ENCODE results near the gene KIAA0825. TPM values are rescaled to one million over a fixed set of nuclear protein-coding genes. Genes with fewer than 3 reads are reported as not detected.

KIAA0825 gene
- total RNA-seq, 6 experiments from 2014 or later = 1.3 to 2.8 (median 1.7) TPM

GRCh38 chr5:94335936-94336335 is 282.5 kb downstream of the KIAA0825 start:
- Mint-ChIP-seq H3K4me1 (ENCODE audit: low read depth) (no peaks in the 10 kb centered on the region), H3K4me3 (no peak overlapping the region), H3K9me3 (no peaks in the 10 kb centered on the region), H3K36me3 (ENCODE audit: low read depth) (no peaks in the 10 kb centered on the region), H3K27ac (no peak overlapping the region), H3K27me3 (ENCODE audit: insufficient read depth) (peaks cover under 1% of the 10 kb centered on the region; the same call in 1 of the 2 replicates)
- TF ChIP-seq, protein P1, sequence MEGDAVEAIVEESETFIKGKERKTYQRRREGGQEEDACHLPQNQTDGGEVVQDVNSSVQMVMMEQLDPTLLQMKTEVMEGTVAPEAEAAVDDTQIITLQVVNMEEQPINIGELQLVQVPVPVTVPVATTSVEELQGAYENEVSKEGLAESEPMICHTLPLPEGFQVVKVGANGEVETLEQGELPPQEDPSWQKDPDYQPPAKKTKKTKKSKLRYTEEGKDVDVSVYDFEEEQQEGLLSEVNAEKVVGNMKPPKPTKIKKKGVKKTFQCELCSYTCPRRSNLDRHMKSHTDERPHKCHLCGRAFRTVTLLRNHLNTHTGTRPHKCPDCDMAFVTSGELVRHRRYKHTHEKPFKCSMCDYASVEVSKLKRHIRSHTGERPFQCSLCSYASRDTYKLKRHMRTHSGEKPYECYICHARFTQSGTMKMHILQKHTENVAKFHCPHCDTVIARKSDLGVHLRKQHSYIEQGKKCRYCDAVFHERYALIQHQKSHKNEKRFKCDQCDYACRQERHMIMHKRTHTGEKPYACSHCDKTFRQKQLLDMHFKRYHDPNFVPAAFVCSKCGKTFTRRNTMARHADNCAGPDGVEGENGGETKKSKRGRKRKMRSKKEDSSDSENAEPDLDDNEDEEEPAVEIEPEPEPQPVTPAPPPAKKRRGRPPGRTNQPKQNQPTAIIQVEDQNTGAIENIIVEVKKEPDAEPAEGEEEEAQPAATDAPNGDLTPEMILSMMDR (IDR thresholded peaks at IDR 0.05) = no peak
- DNase-seq = no peak

DNA sequence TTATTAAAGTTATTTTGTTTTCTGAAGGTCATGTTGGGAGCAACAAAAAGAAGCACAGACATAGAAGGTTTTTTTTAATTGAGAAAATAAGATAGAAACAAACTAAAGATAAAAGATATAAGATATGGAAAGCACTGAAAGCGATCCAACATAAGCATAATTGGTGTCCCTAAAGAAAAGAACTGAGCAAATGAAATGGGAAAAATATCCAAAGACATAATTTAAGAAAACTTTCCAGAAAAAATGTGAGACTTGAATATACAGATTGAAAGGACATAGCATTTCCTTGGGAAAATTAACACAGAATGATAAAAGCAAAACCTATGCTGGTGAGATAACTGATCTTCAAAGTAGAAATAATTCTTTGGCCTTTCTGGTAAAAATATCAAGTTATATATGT is 289.3 kb downstream of the KIAA0825 start:
- Mint-ChIP-seq H3K4me1 (ENCODE audit: low read depth) (no peaks in the 10 kb centered on the region), H3K27ac (no peak overlapping the region), H3K36me3 (ENCODE audit: low read depth) (0 out of 2 replicates have a peak, but pooled peaks cover 3% of the 10 kb centered on the region), H3K9me3 (peaks cover 10% of the 10 kb centered on the region), H3K27me3 (ENCODE audit: insufficient read depth) (peaks cover 1% of the 10 kb centered on the region; the same call in 1 of the 2 replicates), H3K4me3 (no peak overlapping the region)
- no peak for DNase-seq
- TF ChIP-seq, protein P1 (IDR thresholded peaks at IDR 0.05) = no peak

- H3K27ac Mint-ChIP-seq = no peak overlapping the region
- TF ChIP-seq, protein P1 (IDR thresholded peaks at IDR 0.05) = no peak
These were observed 291.8 kb downstream of the KIAA0825 start for GRCh38 chr5:94326586-94326985.

GRCh38 chr5:94316916-94317838 is 301.2 kb downstream of the KIAA0825 start:
- Mint-ChIP-seq H3K27me3 (ENCODE audit: insufficient read depth) (no peaks in the 10 kb centered on the region; the same call in 1 of the 2 replicates), H3K27ac (no peak overlapping the region), H3K4me3 (no peak overlapping the region), H3K4me1 (ENCODE audit: low read depth) (0 out of 2 replicates have a peak, but pooled peaks cover 6% of the 10 kb centered on the region), H3K36me3 (ENCODE audit: low read depth) (no peaks in the 10 kb centered on the region), H3K9me3 (no peaks in the 10 kb centered on the region)
- TF ChIP-seq, protein P1 (IDR thresholded peaks at IDR 0.05) = no peak
- DNase-seq = no peak

More at GRCh38 chr5:94326586-94326985, 291.8 kb downstream of the KIAA0825 start:
- Mint-ChIP-seq H3K27me3 (ENCODE audit: insufficient read depth) (peaks cover 1% of the 10 kb centered on the region; the same call in 1 of the 2 replicates), H3K9me3 (peaks cover 10% of the 10 kb centered on the region), H3K36me3 (ENCODE audit: low read depth) (0 out of 2 replicates have a peak, but pooled peaks cover 3% of the 10 kb centered on the region), H3K4me3 (no peak overlapping the region), H3K4me1 (ENCODE audit: low read depth) (no peaks in the 10 kb centered on the region)
- DNase-seq = no peak

GRCh38 chr5:94314460-94315131 is 303.8 kb downstream of the KIAA0825 start:
- H3K4me1 Mint-ChIP-seq (ENCODE audit: low read depth) = 0 out of 2 replicates have a peak, but pooled peaks cover 6% of the 10 kb centered on the region
- H3K4me3 Mint-ChIP-seq = no peak overlapping the region
- no peaks in the 10 kb centered on the region for H3K9me3 Mint-ChIP-seq
- no peaks in the 10 kb centered on the region for H3K36me3 Mint-ChIP-seq (ENCODE audit: low read depth)
- no peaks in the 10 kb centered on the region; the same call in 1 of the 2 replicates for H3K27me3 Mint-ChIP-seq (ENCODE audit: insufficient read depth)
- H3K27ac Mint-ChIP-seq = no peak overlapping the region
- TF ChIP-seq, protein P1 (IDR thresholded peaks at IDR 0.05) = no peak
- no peak for DNase-seq
